GM18507 (cell line): ENCODE results near the gene MXI1.

Experiments
- DNase-seq: peaks from one replicate; pipeline ENCODE4 v3.0.0; 2011; ENCODE audit warnings: low read depth; ENCODE audit not compliant: insufficient read length; ENCODE audit errors: extremely low spot score
- FAIRE-seq: peaks from 2 replicates; lab custom pipeline; 2011; peaks lifted over from hg19 to GRCh38; lab: Jason Lieb, UNC

The MXI1 gene

DNA sequence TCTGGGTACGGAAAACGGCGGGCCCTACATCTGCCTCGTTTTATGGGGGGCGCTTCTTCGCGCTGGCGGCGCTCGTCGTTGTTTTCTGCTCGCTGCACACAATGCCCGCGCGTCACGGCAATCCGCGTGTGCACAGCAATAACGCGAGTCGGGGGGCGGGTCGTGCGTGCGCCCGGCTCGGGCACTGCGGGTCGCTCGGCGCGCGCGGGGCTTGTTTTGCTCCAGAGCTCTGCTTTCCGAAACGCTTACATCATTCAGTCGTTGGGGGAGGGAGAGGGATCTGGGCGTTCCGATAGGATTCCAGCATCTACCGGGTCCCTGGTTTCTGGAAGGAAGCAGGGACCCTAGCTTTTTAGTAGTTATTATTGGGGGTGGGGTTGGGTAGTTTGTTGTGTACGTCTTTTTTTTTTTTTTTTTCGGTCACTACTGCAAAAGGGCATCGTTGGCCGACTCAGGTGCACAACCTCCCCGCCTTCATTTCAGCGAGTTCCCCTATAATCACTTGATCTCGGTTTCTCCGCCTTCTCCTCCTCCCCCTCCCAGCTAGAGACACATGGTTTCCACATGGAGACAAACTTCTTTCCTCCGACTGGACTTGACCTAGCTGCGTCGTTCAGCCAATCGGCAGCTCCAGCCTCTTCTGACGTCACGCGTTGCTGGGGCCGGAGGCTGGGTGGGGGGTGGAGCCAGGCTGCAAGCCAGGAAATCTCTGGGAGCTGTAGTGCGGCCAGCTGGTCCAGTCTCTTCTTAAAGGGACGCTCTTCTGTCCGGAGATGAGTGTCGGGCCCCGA is 3.5 kb downstream of the MXI1 start:
- peak; percentile 96 for FAIRE-seq
- peak; percentile 94 for DNase-seq

DNA sequence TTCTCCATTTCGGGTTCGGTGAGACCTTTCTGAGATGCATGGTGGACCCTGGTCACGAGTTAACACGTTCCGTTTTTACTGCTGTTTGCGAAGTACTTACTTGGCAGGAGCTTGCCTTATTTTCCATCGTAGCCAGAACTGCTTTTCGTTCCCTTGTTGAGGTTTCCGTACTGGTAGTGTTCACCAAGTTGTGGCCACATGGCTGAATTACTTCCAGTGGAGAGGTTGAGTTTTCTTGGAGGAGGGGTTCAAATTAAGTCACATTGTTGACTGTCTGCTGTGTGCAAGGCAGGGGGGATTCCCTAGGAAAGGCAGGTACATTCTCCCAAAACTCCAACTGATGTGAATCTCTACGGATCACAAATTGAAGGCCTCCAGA is 4.0 kb downstream of the MXI1 start:
- FAIRE-seq = no peak
- no peak for DNase-seq

DNA sequence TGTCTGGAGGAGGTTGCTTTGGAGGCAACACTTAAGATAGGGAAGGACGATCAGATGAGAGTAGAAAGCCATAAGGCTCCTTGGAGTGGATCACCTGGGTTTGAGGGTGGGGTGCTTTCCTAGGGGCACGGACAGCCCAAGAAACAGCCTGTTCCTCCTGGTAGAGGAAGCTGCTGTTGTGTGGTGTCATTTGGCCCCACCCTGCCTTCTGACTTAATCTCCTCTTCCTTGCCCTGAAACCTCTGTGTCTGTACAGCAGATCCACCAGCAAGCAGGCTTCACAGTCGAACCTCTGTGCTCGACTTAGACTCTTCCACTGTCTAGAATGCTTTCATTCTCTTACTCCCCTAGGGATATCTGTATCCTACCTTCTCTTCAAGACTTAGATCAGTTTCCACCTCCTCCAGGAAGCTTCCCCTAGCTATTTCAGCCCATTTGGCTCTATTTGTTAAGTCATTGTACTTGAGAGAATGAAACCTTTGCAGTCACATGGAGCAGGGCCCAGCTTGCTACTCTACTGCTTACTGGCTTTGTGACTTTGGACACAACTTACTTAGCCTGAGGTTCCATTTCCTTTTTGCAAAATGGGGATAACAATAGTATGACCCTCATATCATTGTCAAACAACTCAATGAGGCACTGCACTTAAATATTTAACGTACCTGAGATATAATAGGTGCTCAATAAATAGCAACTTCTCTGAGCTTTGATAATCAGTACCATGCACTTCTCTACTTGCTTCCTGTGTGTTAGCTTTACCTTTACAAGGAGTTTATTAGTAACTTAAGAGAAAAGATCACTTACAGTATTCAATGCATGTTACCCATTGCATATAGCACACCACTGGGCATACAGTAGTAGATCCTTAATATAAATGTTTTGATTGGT is 5.0 kb downstream of the MXI1 start:
- DNase-seq (no peak), FAIRE-seq (peak; percentile 39)

DNA sequence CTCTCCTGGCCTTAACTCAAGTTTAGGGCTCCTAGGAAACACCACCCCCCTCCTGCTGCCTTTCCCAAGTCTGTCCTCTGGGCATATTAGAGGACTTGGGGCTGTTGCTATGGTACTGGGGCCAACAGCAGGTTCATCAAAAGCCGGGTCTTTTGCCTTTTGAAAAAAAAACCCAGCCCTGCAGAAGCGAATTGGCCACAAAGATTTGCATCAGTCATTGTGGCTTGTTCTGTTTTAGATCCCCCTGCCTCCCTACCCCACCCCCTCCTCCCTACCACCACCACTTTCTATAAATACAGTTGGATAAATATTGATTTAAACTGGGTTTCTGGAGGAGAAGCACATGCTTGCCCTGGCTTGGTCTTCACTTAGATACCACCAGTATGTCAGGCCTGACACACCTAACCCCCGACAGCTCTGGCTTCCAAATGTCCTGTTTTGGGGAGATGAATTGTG is 7.0 kb downstream of the MXI1 start:
- FAIRE-seq = peak; percentile 41
- DNase-seq = no peak

DNA sequence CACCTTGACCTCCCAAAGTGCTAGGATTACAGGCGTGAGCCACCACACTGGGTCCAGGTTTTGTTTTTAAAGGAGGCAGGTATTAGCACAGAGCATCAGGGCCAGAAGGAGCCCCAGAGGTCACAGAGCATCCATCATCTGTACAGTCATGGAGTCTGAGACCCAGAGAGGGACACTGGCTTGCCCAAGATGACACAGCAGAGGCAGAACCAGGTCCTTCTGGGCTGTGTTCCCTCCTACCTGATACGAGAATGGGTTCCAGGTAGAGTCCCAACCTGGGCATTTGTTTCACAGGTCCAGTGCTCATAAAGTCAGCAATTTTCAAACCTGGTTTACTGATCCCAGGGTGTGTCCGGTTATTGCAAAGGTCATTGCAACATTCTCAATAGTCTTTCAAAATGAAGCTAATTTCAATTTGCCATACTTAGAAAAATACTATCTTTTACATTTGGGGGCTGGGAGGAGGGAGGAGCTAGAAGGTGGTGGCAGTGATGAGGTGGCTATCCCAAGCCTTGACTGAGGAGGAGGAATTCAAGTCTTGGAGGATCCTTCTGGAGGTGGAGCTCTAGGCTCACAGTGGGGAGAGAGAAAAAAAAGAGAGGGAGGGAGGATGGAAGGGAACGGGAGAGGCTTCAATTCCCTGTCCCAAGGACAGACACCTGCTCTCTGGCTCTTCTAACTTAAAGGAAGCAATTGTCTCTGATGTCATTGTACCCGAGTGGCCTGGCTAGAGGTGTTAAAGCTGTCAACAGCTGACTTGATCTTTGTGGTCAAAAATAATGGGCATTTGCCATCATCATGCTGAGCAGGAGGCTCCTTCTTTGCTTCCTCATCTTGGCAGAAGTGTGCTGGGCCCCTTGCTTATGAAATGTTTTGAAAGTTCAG is 8.1 kb downstream of the MXI1 start:
- DNase-seq = no peak
- no peak for FAIRE-seq

- no peak for DNase-seq
- no peak for FAIRE-seq
These were observed 8.8 kb downstream of the MXI1 start for GRCh38 chr10:110216240-110216639.

DNA sequence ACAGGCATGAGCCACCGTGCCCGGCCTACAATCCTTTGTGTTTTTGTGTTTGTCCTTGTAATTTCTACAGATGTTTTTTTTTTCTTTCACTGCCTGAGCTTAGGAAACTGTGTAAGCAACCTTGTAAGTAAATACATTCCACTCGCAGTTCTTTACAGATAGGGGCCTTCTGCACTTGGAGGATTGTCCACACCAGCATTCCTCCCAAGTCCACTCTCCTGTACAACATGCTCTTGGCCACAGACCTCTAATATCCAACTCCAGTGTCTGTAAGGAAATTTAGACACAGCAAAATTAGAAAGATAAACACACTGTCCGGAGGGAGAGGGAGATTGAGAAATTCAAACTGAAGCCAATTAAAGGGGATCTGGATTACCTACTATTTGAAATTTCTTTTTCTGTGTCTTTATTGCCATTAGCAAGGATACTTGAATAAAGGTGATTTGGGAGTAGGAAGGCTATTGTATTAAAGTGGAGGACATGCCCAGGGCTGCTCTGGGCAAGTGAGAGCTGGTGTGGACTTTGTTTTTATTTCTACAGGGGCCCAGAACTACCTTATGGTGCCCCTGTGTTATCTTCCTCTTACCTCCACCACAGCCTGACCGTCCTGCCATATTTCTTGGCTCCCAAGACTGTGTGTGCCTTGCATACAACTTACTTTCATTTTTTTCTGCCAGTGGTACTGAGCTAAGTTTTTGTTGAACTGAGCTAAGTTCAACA is 9.7 kb downstream of the MXI1 start:
- DNase-seq (no peak), FAIRE-seq (no peak)

GRCh38 chr10:110217662-110218008 is 10.2 kb downstream of the MXI1 start:
- no peak for FAIRE-seq
- DNase-seq = no peak

- FAIRE-seq = no peak
These were observed 11.2 kb downstream of the MXI1 start for GRCh38 chr10:110218632-110219031.

DNA sequence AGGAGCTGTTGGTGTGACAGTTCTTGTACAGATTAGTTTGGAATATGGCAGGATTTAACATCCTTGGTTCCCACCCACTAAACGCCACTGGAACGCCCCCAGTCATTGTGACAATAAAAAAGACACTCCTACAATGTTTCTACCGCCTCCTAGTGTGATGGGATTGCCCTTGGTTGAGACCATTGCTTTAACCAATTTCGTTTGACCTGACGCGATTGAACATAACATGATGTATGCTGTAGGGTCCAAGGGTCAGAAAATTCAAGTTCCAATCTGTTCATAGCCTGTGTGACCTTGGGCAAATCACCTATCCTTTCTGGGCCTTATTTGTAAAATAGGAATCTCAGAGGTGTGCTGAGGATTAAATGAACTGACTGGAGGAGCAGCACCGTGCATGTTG is 12.5 kb downstream of the MXI1 start:
- DNase-seq = no peak
- no peak for FAIRE-seq

More at GRCh38 chr10:110218632-110219031, 11.2 kb downstream of the MXI1 start:
- no peak for DNase-seq

- DNase-seq (no peak), FAIRE-seq (no peak)
These were observed 13.0 kb downstream of the MXI1 start for GRCh38 chr10:110220398-110220797.

GRCh38 chr10:110221044-110221720 is 13.8 kb downstream of the MXI1 start:
- no peak for FAIRE-seq
- no peak for DNase-seq

GRCh38 chr10:110221721-110222261 is 14.4 kb downstream of the MXI1 start:
- FAIRE-seq (peak; percentile 74), DNase-seq (no peak)

GRCh38 chr10:110222641-110223297 is 15.4 kb downstream of the MXI1 start:
- FAIRE-seq (no peak), DNase-seq (no peak)

- no peak for DNase-seq
- FAIRE-seq = no peak
These were observed 16.0 kb downstream of the MXI1 start for GRCh38 chr10:110223298-110223925.

- FAIRE-seq (no peak), DNase-seq (no peak)
These were observed 17.6 kb downstream of the MXI1 start for GRCh38 chr10:110224992-110225391.

DNA sequence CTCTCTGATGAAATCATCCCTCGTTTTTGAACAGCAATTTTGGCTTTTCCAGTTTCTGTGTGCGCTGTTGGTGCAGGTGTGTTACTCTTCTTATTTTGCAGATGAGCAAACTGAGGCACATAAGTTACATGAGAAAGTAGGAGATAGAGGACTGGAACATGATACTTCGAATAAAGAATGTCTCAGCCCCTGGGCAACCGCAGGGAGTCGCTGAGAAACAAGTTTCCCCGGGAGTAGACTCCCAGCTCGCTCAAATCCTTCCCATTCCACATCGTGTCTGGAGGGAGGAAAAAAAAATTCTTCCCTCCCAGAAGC is 18.0 kb downstream of the MXI1 start:
- no peak for DNase-seq
- no peak for FAIRE-seq
